ENCODE data around the gene GSTP1.
"Not testable (repeated sequence)": the region's sequence is repeated elsewhere in the genome, so short reads cannot be mapped to it uniquely, and the experiment has no call there.

Gene GSTP1

DNA sequence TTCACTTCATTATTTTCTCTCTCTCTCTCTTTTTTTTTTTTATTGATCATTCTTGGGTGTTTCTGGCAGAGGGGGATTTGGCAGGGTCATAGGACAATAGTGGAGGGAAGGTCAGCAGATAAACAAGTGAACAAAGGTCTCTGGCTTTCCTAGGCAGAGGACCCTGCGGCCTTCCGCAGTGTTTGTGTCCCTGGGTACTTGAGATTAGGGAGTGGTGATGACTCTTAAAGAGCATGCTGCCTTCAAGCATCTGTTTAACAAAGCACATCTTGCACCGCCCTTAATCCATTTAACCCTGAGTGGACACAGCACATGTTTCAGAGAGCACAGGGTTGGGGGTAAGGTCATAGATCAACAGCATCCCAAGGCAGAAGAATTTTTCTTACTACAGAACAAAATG lies 13.8 kb downstream of the GSTP1 start:
- not testable (repeated sequence) for DNase-seq (ENCODE audit: low spot score)

DNA sequence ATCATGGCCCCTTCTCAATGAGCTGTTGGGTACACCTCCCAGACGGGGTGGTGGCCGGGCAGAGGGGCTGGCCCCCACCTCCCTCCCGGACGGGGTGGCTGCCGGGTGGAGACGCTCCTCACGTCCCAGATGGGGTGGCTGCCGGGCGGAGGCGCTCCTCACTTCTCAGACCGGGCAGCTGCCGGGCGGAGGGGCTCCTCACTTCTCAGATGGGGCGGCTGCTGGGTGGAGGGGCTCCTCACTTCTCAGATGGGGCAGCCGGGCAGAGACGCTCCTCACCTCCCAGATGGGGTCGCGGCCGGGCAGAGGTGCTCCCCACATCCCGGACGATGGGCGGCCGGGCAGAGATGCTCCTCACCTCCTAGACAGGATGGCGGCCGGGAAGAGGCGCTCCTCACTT lies 14.4 kb downstream of the GSTP1 start:
- DNase-seq (ENCODE audit: low spot score): not testable (repeated sequence)

DNA sequence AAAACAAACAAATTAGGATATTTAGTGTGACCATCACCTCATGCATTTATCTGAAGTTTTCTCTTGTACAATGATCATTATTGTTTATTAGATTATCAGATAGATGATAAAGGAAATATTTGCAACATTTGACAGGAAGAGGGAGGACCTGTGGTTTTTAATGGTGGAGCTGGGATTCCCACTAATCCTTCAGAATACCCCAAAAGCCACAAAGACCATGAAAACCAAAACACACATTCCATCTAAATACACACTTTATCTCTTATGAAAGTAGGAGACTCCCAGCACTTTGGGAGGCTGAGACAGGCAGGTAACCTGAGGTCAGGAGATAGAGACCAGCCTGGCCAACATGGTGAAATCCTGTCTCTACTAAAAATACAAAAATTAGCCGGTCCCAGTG lies 15.5 kb downstream of the GSTP1 start:
- DNase-seq (ENCODE audit: low spot score): no peak

DNA sequence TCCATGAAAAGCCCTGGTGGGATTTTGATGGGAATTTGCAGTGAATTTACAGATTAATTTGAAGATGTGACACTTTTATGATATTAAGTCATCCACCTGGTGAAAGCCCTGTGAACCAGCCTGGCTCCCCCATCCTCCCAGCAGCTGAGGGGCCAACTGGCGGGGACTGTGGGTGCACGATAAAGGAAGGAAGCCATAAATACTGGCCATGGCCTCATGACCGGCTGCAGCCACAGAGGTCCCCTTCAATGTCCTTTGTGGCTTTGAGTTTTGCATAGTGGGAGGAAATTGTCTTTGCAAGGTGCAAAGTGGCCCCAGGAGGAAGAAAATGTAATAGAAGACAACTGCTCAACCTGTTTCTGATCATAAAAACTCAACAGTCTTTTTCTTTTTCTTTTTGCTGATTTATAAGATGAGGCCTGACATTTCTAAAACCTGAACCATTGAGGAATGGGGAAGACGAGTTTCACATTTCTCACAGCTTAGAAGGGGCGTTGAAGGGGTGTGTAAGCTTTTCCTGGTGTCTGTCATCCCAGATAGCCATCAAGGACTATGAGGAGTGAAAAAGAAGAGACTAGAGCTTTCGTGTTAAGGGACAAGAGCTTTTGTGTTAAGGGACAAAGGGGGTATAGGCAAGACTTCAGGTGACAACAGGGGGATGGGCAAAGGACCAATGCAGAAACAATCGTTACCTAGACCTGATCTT lies 16.9 kb downstream of the GSTP1 start:
- DNase-seq (ENCODE audit: low spot score): no peak

DNA sequence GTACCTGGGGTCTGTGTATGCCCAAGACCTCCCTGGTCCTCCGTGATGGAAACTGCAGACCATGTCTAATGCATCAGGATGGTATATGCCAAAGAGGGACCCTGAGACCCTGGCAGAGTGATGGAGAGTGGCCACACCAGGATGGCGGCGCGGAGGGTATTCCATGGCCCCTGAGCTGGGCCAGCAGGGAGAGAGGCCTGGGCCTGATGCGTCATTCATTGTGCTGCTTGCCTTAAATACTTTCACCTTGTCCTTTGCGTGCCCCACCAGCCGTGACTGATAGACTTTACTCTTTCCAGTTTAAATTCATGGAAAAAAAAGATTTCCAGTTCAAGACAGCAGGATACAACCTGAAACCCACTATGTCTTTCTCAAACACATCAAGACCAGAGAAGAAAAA lies 17.5 kb downstream of the GSTP1 start:
- DNase-seq (ENCODE audit: low spot score): no peak

DNA sequence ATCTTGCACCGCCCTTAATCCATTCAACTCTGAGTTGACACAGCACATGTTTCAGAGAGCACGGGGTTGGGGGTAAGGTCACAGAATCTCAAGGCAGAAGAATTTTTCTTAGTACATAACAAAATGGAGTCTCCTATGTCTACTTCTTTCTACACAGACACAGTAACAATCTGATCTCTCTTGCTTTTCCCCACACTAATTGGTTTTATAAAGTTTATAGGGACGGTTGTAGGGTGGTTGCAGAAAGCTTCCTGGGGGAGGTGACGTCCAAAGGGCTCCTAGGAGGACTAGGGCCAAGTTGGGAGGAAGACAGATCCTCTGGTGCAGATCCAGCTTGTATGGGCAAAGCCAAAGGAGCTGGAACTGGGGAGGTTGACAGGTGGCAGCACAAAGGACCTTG lies 20.5 kb downstream of the GSTP1 start:
- DNase-seq (ENCODE audit: low spot score): not testable (repeated sequence)

DNA sequence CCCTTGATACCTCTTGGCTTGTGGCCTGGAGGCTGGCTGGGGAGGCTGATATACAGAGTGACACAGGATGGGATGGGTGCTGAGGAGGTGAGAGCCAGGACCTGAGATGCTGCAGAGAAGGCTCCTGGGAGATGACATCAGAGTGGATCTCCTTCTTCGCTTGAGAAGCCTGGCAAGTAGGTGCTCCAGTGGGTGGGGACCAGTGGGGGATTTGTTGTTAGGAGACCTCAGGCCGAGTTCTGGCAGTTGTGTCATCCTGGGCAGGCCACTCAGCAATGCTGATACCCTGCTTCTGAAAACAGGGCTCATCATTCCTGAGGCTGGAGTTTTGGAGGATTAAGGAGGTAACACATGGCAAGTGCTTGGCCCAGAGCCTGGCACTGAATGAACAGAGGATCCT lies 21.2 kb downstream of the GSTP1 start:
- no peak for DNase-seq (ENCODE audit: low spot score)

DNA sequence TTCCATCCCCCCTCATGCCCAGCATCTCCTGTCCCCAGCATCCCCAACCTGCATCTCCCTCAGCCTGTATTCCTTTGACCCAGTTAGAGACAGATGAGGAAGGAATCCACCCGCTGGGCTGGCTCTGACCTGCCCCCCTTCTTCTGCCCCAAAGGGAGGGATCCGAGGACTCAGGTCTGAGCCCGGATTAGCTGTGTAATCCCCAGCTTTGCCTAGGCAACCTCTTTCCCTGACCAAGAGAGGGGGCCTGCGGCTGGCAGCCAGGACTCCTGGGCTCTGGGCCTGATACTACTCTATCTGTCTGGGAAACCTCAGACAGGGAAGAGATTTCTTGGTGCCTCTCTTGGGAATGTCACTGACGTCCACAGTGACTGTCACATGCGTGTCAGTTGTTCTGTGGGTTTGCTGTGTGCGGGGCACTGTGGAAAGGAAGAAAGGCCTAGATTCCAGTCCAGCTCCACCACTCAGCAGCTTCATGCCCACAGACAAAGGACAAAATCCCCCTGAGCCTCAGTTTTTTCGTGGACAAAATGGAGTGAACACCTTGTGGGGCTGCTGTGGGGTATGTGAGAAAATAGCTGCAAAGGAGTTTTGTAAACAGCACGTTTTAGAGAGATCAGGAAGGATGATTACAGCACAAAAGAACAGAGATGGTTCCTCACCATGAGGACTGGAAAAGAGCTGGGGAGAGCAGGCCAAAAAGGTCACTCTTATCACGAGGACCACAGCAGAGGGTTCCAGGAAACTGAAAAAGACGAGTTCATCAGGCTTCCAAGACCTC lies 21.8 kb downstream of the GSTP1 start:
- DNase-seq (ENCODE audit: low spot score): no peak

DNA sequence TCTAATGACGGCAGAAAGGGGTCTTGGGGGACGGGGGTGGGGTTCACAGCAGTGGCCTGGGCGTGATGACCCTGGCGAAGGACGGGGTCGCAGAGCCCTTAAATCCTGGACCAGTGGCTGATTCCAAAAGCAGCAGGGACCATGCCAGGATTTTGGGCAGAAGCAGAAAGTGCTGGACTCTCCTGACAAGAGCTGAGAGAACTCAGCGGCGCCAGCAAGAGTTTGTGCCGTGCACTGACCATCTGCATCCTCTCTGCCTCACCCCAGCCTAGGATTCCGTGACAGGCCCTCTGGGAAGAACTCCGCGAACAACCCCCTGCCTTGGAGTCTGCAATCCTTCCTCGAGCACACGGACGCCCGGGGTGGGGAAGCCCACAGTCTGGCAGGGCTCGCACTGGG lies 22.5 kb downstream of the GSTP1 start:
- no peak for DNase-seq (ENCODE audit: low spot score)

DNA sequence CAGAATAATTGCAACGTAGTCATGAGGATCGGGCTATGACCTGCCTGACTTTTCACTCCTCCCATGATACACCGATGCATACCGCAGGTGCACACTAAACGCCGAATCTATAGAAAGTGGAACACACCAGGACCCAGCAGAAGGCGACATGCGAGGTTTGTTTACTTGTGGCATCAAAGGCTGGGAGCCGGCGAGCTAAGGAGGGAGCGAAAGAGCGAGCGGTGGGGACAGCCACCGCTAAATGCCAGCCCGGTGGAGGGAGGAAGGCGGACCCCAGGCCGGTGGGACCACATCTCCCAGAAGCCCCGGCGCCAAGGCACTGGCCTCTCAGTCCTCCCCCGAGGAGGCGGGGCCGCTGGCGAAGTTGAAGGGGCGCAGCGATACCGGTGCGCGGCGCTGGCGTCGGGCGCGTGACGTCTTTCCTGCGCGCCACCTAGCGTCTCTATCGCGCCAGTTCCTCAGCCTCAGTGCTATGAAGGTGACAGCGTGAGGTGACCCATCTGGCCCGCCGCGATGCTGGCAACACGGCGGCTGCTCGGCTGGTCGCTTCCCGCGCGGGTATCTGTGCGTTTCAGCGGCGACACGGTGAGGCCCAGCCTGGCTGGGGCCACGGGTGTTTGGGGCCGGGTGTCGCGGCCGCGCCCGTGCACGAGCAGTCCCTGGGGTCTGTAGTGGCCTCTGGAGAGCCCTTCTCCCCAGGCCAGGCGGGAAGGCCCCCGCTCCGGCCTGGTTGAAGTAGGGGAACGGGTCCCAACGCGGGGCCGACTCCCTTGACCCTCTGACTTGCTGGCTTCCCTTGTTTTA lies 23.1 kb downstream of the GSTP1 start, which contains the start of gene NDUFV1:
Gene NDUFV1 (plus strand): TSS at position 445 of the 804 bp plus-strand sequence. CDS start 69 bp downstream, at position 514.
- peak; percentile 94 for DNase-seq (ENCODE audit: low spot score)

DNA sequence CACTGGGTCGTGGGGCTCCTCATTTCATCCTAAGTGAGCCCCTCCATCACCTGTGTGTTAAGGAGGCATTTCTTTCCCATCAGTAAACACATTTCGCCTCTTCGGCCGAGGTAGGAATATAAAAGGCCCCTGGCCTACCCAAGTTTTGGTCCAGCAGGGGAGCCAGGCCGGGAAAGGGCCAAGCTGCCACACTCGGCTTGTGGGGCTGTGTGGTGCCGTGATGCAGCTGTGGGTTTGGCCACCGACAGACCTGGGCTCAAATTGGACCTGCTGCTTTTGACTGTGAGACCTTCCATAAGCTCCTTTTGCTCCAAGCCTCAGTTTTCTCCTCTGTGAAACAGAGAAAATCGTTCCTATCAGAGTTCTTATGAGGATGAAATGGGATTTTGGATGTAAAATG lies 23.9 kb downstream of the GSTP1 start:
- DNase-seq (ENCODE audit: low spot score): no peak

DNA sequence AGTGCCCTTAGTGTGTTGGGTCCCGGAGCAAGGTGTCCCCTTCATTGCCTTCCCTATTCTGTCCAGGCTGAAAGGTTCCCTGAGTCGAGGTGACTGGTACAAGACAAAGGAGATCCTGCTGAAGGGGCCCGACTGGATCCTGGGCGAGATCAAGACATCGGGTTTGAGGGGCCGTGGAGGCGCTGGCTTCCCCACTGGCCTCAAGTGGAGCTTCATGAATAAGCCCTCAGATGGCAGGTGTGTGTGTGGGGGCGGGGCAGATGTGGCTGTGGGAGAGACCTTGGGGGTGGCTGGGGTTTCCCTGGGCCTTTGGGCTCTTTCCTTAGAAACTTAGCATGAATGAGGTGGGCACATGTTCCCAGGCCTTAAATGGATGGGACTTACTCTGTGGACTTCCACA lies 24.9 kb downstream of the GSTP1 start:
- no peak for DNase-seq (ENCODE audit: low spot score)

DNA sequence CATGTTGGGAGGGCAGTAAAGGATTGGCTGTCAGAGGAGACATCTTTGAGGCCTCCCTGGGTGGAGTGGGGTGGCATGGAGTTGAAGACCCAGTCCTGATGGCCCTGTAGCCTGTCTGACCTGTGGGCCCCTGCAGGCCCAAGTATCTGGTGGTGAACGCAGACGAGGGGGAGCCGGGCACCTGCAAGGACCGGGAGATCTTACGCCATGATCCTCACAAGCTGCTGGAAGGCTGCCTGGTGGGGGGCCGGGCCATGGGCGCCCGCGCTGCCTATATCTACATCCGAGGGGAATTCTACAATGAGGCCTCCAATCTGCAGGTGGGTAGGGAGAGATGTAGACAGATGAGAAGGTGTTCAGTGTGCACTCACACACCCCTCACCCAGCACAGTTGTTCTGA lies 25.7 kb downstream of the GSTP1 start:
- DNase-seq (ENCODE audit: low spot score): no peak

DNA sequence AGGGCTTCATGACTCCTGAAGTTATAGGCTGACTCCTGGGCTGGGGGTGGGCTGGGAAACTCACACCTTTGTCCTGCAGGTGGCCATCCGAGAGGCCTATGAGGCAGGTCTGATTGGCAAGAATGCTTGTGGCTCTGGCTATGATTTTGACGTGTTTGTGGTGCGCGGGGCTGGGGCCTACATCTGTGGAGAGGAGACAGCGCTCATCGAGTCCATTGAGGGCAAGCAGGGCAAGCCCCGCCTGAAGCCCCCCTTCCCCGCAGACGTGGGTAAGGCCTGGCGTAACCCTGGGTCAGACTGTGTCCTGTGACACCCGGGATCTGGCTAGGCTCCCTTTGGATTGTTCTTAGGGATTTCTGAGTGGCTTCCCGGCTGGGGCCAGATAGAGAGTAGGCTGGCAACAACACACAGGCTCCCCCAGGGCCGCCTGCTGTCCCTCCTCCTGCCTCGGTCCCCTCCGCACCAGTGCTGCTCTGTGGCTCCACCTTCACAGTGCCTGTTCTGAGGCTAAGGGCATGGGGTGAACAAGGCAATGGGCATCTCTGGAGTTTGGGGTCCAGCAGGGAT lies 26.8 kb downstream of the GSTP1 start:
- DNase-seq (ENCODE audit: low spot score): no peak

DNA sequence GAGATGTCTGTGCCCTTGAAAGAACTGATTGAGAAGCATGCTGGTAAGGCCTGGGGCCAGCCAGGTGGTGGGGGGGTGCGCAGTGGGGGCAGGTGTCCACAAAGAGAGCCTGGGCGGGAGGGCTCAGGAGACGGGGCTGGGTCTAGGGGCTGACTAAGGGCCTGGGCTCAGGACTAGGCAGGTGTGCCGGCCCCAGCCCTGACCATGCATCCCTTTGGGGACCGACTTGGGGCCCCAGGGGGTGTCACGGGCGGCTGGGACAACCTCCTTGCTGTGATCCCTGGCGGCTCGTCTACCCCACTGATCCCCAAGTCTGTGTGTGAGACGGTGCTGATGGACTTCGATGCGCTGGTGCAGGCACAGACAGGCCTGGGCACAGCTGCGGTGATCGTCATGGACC lies 27.6 kb downstream of the GSTP1 start:
- DNase-seq (ENCODE audit: low spot score): no peak

DNA sequence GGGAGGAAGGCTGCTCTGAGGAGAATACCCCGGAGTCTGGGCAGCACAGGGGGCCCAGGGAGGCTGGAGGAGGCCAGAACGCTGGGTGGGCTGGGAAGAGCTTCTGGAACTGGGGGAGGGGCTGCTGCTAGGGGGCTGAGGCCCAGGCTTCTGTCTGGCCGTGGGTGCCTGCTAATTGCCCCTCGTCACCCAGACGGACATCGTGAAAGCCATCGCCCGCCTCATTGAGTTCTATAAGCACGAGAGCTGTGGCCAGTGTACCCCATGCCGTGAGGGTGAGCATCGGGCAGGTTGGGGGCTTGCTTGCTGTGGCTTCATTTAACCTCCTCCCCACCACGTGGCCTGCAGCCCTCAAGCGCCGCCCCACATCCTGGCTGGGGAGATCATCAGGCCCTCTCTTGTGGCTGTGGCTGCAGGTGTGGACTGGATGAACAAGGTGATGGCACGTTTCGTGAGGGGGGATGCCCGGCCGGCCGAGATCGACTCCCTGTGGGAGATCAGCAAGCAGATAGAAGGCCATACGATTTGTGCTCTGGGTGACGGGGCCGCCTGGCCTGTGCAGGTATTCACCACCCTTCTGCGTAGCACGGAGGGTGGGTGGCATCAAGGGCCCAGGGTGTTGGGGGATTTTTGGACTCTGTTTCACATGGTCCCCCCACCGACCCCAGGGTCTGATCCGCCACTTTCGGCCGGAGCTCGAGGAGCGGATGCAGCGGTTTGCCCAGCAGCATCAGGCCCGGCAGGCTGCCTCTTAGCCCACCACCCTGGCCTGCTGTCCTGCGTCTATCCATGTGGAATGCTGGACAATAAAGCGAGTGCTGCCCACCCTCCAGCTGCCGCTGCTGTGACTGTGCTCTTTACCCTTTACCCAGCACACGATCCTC lies 28.3 kb downstream of the GSTP1 start:
- no peak for DNase-seq (ENCODE audit: low spot score)

DNA sequence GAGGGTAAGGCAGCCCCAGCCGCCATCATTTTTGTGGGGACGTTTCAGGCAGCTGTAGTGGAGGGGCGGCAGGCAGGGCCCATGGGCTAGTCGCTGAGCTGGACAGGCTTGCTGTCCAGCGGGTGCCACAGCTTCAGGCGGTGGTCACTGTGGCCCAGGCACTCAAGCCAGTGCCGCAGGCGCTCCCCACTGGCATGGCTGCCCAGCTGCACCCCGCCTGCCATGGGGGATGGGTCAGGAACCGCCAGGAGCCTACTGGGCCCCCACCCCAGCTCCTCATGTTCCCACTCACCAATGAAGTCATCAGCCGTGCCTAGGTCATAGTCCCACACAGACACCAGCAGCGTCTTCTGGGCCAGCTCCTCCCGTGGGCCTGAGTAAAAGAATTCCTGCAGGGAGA lies 29.1 kb downstream of the GSTP1 start:
- DNase-seq (ENCODE audit: low spot score): no peak

DNA sequence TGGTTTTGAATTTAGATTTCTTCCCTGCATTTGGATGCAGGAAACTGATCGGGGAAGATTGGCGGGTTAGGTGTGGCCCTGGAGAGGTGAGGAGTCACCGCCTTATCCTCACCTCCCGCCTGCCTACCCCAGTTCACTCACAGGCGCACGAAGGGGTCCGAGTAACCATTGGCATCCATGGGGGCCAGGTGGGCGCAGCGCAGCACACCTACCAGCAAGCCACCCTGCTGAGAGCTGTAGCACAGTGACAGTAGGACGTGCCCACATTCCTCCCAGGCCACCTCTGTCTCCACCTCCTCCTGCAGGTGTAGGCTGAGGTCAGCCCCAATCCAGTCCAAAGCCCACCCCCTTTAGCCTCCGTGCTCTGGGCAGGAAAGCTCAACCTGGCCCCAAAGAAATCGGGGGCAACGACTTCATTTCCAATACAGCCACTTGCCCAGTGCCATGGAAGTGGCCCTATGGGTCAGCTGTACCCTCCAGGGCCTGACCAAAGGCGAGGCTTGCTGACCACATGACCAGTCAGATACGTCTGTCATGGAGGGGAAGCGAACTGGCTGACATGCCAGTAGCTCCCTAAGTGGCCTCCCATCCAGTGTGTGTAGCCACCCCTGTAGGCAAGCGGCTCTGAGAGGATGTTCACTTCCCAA lies 29.8 kb downstream of the GSTP1 start:
- no peak for DNase-seq (ENCODE audit: low spot score)

DNA sequence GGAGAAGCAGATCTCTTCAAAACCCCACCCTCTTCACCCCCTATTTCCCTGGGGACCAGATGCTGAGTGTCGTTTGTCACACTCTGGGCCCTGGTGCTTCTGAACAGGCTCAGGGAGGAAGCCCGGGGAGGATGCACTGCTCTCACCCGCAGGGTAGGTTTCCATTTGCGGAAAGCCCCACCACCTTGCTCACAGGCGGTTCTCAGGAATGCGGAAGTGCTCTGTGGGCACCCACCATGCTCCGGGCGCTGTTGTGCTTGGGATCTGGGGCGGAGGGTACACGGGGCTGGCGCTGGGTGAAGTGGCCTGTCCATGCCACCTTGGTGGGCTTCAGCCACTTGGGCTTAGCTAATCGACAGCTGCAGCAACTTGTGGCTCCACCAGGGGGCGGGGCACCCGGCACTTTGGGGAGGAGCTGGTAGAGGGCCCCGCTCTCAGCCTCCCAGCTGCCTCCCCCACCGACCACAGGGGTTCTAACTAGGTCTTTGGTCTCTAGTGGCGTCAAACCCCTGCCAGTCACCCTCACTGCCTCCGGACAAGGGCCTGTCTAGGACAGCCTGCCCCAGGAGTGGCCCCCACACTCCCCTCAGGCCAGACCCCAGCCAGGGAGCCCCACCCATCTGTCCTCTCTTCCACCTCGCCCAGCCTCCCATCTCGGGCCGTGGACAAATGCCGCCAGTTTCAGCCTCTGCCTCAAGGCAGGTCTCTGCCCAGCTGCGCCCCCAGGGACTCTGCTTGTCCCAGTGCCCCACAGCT lies 30.5 kb downstream of the GSTP1 start:
- DNase-seq (ENCODE audit: low spot score): peak; percentile 33
